Ovary (tissue), 3 donors: ENCODE results near the gene ASPHD1.

Experiments
- POLR2A ChIP-seq: fragments of 450-650 bp; IDR thresholded peaks from one replicate; pipeline ENCODE4 v1.6.1; 2017; ENCODE audit warnings: antibody characterized with exemption, mild to moderate bottlenecking, moderate library complexity
- TF ChIP-seq, protein P1 (sequence below), 3 donors: fragments of 450-650 bp in 2 of 3; fragments of 200-600 bp in 1 of 3; IDR thresholded peaks; one replicate each; pipeline versions ENCODE4 v1.5.1 to v1.8.0; 2016 to 2022; ENCODE audit warnings: antibody characterized with exemption in 3 of 3, mild to moderate bottlenecking in 1 of 3
- donor health status: DM: no; HTN: no; CAD: no.

DNA sequence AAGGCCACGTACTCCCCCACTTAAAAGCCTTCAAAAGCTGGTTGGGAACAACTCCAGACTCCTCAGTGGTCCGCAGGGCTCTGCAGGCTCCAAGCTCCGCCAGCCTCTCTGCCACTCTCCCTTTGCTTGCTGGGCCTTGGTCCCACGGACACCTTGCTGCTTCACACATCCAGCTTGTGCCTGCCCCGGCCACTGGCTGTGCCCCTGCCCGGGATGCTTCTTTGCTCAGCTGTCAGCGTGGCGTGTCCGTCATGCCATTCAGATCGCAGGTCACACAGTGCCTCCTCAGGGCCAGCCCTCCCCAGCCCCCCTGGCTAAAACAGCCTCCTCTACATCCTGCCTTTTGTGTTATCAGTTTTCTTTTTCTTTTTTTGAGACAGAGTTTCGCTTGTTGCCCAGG is 11.8 kb downstream of the ASPHD1 start:
- TF ChIP-seq, protein P1, sequence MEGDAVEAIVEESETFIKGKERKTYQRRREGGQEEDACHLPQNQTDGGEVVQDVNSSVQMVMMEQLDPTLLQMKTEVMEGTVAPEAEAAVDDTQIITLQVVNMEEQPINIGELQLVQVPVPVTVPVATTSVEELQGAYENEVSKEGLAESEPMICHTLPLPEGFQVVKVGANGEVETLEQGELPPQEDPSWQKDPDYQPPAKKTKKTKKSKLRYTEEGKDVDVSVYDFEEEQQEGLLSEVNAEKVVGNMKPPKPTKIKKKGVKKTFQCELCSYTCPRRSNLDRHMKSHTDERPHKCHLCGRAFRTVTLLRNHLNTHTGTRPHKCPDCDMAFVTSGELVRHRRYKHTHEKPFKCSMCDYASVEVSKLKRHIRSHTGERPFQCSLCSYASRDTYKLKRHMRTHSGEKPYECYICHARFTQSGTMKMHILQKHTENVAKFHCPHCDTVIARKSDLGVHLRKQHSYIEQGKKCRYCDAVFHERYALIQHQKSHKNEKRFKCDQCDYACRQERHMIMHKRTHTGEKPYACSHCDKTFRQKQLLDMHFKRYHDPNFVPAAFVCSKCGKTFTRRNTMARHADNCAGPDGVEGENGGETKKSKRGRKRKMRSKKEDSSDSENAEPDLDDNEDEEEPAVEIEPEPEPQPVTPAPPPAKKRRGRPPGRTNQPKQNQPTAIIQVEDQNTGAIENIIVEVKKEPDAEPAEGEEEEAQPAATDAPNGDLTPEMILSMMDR (IDR thresholded peaks at IDR 0.05), result no peak
- TF ChIP-seq POLR2A, result no peak
